C4-2B (cell line): ENCODE data around the gene MACROD1.

Experiments
- H3K27ac ChIP-seq: fragments of 450-650 bp; 2 replicates; pipeline ENCODE4 v1.5.1; 2017
- CTCF ChIP-seq: fragments of 450-650 bp; conservative IDR thresholded peaks from 2 replicates; pipeline ENCODE4 v1.5.1; 2017; ENCODE audit warnings: mild to moderate bottlenecking
- ZFX ChIP-seq: fragments of 450-650 bp; IDR thresholded peaks from 2 replicates; pipeline ENCODE4 v1.6.1; 2017

Gene MACROD1

GRCh38 chr11:63997104-63997700, 168.7 kb downstream of the MACROD1 start:
- TF ChIP-seq ZFX (no peak), CTCF (no peak)
- H3K27ac ChIP-seq: no peak overlapping the region

- no peak overlapping the region for H3K27ac ChIP-seq
- TF ChIP-seq ZFX (no peak), CTCF (no peak)
Observed at GRCh38 chr11:63996512-63996911, 169.4 kb downstream of the MACROD1 start.

GRCh38 chr11:63993993-63994392, 171.9 kb downstream of the MACROD1 start:
- no peak for TF ChIP-seq ZFX
- no peak for TF ChIP-seq CTCF
- H3K27ac ChIP-seq: no peak overlapping the region

- no peak overlapping the region for H3K27ac ChIP-seq
- no peak for TF ChIP-seq ZFX
Observed at GRCh38 chr11:63993100-63993499, 172.8 kb downstream of the MACROD1 start.

GRCh38 chr11:63991558-63991957, 174.4 kb downstream of the MACROD1 start:
- TF ChIP-seq CTCF (no peak), ZFX (no peak)
- H3K27ac ChIP-seq: no peak overlapping the region

- peak overlapping the region; percentile 89 for H3K27ac ChIP-seq
- TF ChIP-seq CTCF (no peak), ZFX (0 out of 2 replicates have a peak, but pooled peaks have one; percentile 28)
Observed at GRCh38 chr11:63986932-63987513, 178.9 kb downstream of the MACROD1 start.

GRCh38 chr11:63986156-63986931, 179.6 kb downstream of the MACROD1 start, which contains the start of gene OTUB1:
TSS of gene OTUB1 (plus strand) at chr11:63986438. CDS start at chr11:63986457, 19 bp downstream.
- H3K27ac ChIP-seq: peak within 1 kb of the TSS; percentile 89
- TF ChIP-seq ZFX (peak; percentile 54; the same call in 1 of the 2 replicates), CTCF (no peak)
